HepG2 (cell line): ENCODE measurements around the gene CPZ. TPM values are rescaled to one million over a fixed set of nuclear protein-coding genes. Genes with fewer than 3 reads are reported as not detected.

Source experiments
- ATAC-seq: fragments of 200-7000 bp; cut with Tn5 transposase; 3 replicates; pipeline ENCODE4 v1.9.1; 2020; ENCODE audit warnings: mild to moderate bottlenecking, moderate library complexity
- BruUV-seq: library from RNA; stranded (reverse); fragments of 400-500 nt; replicated peaks from 2 replicates; lab custom pipeline; 2021; lab: Mats Ljungman, UMichigan
- CTCF ChIA-PET: fragments of 300-600 bp; formaldehyde crosslinking; extraction: SDS; loops from one replicate; lab custom pipeline; 2021; ENCODE audit warnings: low total read pairs, inconsistent platforms, low intra/inter-chr PET ratio; lab: Yijun Ruan, JAX
- POLR2A ChIA-PET: fragments of 350-600 bp; sonication (Branson Sonifier 250); formaldehyde crosslinking; loops from one replicate; lab custom pipeline; 2020; ENCODE audit warnings: antibody characterized with exemption, inconsistent platforms; lab: Yijun Ruan, JAX
- DNase-seq: peaks from one replicate; pipeline ENCODE4 v3.0.0-alpha.2; 2015; ENCODE audit warnings: low spot score
- FAIRE-seq: peaks from 3 replicates; lab custom pipeline; 2011; peaks lifted over from hg19 to GRCh38; lab: Jason Lieb, UNC
- H2AFZ ChIP-seq: one replicate; pipeline ENCODE4 v1.6.1; 2011; ENCODE audit warnings: low read length, inconsistent platforms
- H3K27ac ChIP-seq: fragments of 300-600 bp; 3 replicates; pipeline ENCODE4 v1.8.0; 2011; ENCODE audit warnings: mixed run types, mild to moderate bottlenecking, mixed read lengths, low read length, inconsistent platforms; ENCODE audit not compliant: insufficient read depth; ENCODE audit errors: extremely low read length
- H3K27me3 ChIP-seq, 2 experiments: fragments of 200-600 bp in 1 of 2; 2 replicates in 1 of 2; 3 replicates in 1 of 2; pipeline versions ENCODE4 v1.6.0 to v1.8.0; 2011; ENCODE audit warnings: low read length in 2 of 2, mild to moderate bottlenecking in 2 of 2, moderate library complexity in 2 of 2, inconsistent platforms in 1 of 2; ENCODE audit not compliant: insufficient read depth in 2 of 2, control insufficient read depth in 1 of 2
- H3K36me3 ChIP-seq, 2 experiments: fragments of 200-600 bp in 1 of 2; replicated peaks in 1 of 2; 2 replicates in 1 of 2; 3 replicates in 1 of 2; pipeline versions ENCODE4 v1.5.1 to v1.8.0; 2011; ENCODE audit warnings: low read length in 2 of 2, inconsistent platforms in 1 of 2; ENCODE audit not compliant: insufficient read depth in 2 of 2, control insufficient read depth in 1 of 2
- H3K4me1 ChIP-seq: 2 replicates; pipeline ENCODE4 v1.5.1; 2012; ENCODE audit warnings: low read length, inconsistent platforms; ENCODE audit not compliant: insufficient read depth
- H3K4me2 ChIP-seq: 2 replicates; pipeline ENCODE4 v1.6.0; 2011; ENCODE audit warnings: low read depth, low read length, inconsistent platforms
- H3K4me3 ChIP-seq, 3 experiments: fragments of 200-600 bp in 1 of 3; sonication (generic), shearing (Covaris generic) in 1 of 3; replicated peaks in 1 of 3; 2 replicates each; pipeline ENCODE4 v1.5.1; 2011 to 2016; ENCODE audit warnings: low read length in 3 of 3, inconsistent platforms in 2 of 3, low read depth in 2 of 3, mild to moderate bottlenecking in 2 of 3, control low read depth in 1 of 3, mixed read lengths in 1 of 3; ENCODE audit not compliant: insufficient read depth in 1 of 3
- H3K79me2 ChIP-seq: one replicate; pipeline ENCODE4 v1.6.1; 2011; ENCODE audit warnings: low read length, inconsistent platforms; ENCODE audit not compliant: insufficient read depth
- H3K9ac ChIP-seq: 2 replicates; pipeline ENCODE4 v1.6.0; 2011; ENCODE audit warnings: mild to moderate bottlenecking, low read depth, low read length, inconsistent platforms; ENCODE audit not compliant: insufficient read depth
- H3K9me3 ChIP-seq: 2 replicates; pipeline ENCODE4 v1.5.1; 2012; ENCODE audit warnings: mild to moderate bottlenecking, low read length
- H4K20me1 ChIP-seq: 2 replicates; pipeline ENCODE4 v1.6.0; 2011; ENCODE audit warnings: inconsistent platforms, mild to moderate bottlenecking, low read length, moderate library complexity; ENCODE audit not compliant: insufficient read depth
- AFF4 ChIP-seq: sonication (generic); formaldehyde crosslinking; IDR thresholded peaks from 2 replicates; pipeline ENCODE4 v1.4.0; 2020; ENCODE audit warnings: missing genetic modification reagents
- ARNTL ChIP-seq: sonication (generic); formaldehyde crosslinking; IDR thresholded peaks from 2 replicates; pipeline ENCODE4 v1.4.0; 2020; ENCODE audit warnings: mild to moderate bottlenecking, missing genetic modification reagents
- GTF3A ChIP-seq: sonication (generic); formaldehyde crosslinking; conservative IDR thresholded peaks from 2 replicates; pipeline ENCODE4 v1.4.0; 2020; ENCODE audit warnings: mild to moderate bottlenecking, missing genetic modification reagents
- GZF1 ChIP-seq: sonication (generic); formaldehyde crosslinking; IDR thresholded peaks from 2 replicates; pipeline ENCODE4 v1.5.1; 2020; ENCODE audit warnings: mild to moderate bottlenecking, missing genetic modification reagents
- HOXA5 ChIP-seq: sonication (generic); formaldehyde crosslinking; IDR thresholded peaks from 2 replicates; pipeline ENCODE4 v1.4.0; 2020; ENCODE audit warnings: missing genetic modification reagents
- ZBTB10 ChIP-seq: sonication (generic); formaldehyde crosslinking; IDR thresholded peaks from 2 replicates; pipeline ENCODE4 v1.4.0; 2020; ENCODE audit warnings: missing genetic modification reagents, borderline replicate concordance
- ZBTB42 ChIP-seq: sonication (generic); formaldehyde crosslinking; IDR thresholded peaks from 2 replicates; pipeline ENCODE4 v1.5.0; 2020; ENCODE audit warnings: mild to moderate bottlenecking, missing genetic modification reagents
- ZMYM2 ChIP-seq: sonication (generic); formaldehyde crosslinking; IDR thresholded peaks from 2 replicates; pipeline ENCODE4 v1.8.0; 2022; ENCODE audit warnings: mild to moderate bottlenecking, missing genetic modification reagents
- ZNF615 ChIP-seq: sonication (generic); formaldehyde crosslinking; IDR thresholded peaks from 2 replicates; pipeline ENCODE4 v1.5.0; 2020; ENCODE audit warnings: mild to moderate bottlenecking, missing genetic modification reagents, borderline replicate concordance
- ZNF780A ChIP-seq: sonication (generic); formaldehyde crosslinking; IDR thresholded peaks from 2 replicates; pipeline ENCODE4 v1.8.0; 2022; ENCODE audit warnings: mild to moderate bottlenecking, missing genetic modification reagents, moderate library complexity
- ZNF781 ChIP-seq: sonication (generic); formaldehyde crosslinking; IDR thresholded peaks from 2 replicates; pipeline ENCODE4 v1.5.1; 2020; ENCODE audit warnings: borderline replicate concordance, mild to moderate bottlenecking, missing genetic modification reagents; ENCODE audit errors: not compliant biosample characterization
- ZNF883 ChIP-seq: sonication (generic); formaldehyde crosslinking; IDR thresholded peaks from 2 replicates; pipeline ENCODE4 v1.5.1; 2020; ENCODE audit warnings: mild to moderate bottlenecking, missing genetic modification reagents; ENCODE audit errors: not compliant biosample characterization
- ZSCAN20 ChIP-seq: sonication (generic); formaldehyde crosslinking; IDR thresholded peaks from 2 replicates; pipeline ENCODE4 v1.4.0; 2020; ENCODE audit warnings: missing genetic modification reagents, mild to moderate bottlenecking, borderline replicate concordance
- WGBS: methylation state at CpG from one replicate; pipeline ENCODE4 v1.1.6; 2017; ENCODE audit warnings: low lambda C conversion rate; 5-methylcytosine and 5-hydroxymethylcytosine counted together
- in situ Hi-C: cut with HindIII; loops from 2 replicates; pipeline ENCODE4 v1.10.0; 2017; ENCODE audit warnings: low pct_unique_long_range_greater_than_20kb; ENCODE audit not compliant: extremely low pct_ligation_motif_present
- intact Hi-C: fragments of 100-400 bp; cut with micrococcal nuclease; formaldehyde crosslinking; loops from one replicate; pipeline ENCODE4 v1.10.0; 2022; ENCODE audit not compliant: unreplicated experiment
- polyA plus RNA-seq, 8 experiments: library from polyadenylated mRNA; depleted of rRNA in 3 of 8; stranded (reverse) in 7 of 8; unstranded in 1 of 8; fragments of >200 nt; fragmentation: Illumina TruSeq in 4 of 8; extraction: Trizol in 4 of 8; gene quantifications; 2 replicates each; pipeline versions ENCODE4 v1.2.1 to v1.2.3, GENCODE V29; 2011 to 2016; ENCODE audit warnings: low read depth in 4 of 8, missing spikeins in 1 of 8, mixed read lengths in 1 of 8; ENCODE audit not compliant: insufficient read depth in 1 of 8
- total RNA-seq, 5 experiments: library from RNA; depleted of rRNA; stranded (reverse); fragments of >200 nt; fragmentation: Illumina TruSeq; extraction: Trizol; gene quantifications; 2 replicates each; pipeline ENCODE4 v1.2.3, GENCODE V29; 2016; ENCODE audit warnings: low read depth in 1 of 5
- TF ChIP-seq, protein P1 (sequence below): sonication (generic); formaldehyde crosslinking; conservative IDR thresholded peaks from 2 replicates; pipeline ENCODE4 v1.4.0; 2020; ENCODE audit warnings: missing genetic modification reagents

The CPZ gene
- total and polyA plus RNA-seq, 2 of the 13 experiments (the other 11 are each of a cell fraction or from before 2014, with no cell fraction given): 0.58 to 0.61 TPM

GRCh38 chr4:8614365-8615193 lies 22.0 kb downstream of the CPZ start:
- no TSS peak for BruUV-seq
- Histone ChIP-seq H3K27ac (no peak overlapping the region), H2AFZ (no peak overlapping the region), H3K4me3 (no peak overlapping the region), H3K9ac (no peak overlapping the region), H3K4me1 (no peaks in the 10 kb centered on the region), H3K27me3 (peaks cover 16 to 72% of the 10 kb centered on the region in 2 experiments), H4K20me1 (no peaks in the 10 kb centered on the region), H3K9me3 (no peaks in the 10 kb centered on the region), H3K36me3 (no peaks in the 10 kb centered on the region), H3K79me2 (no peaks in the 10 kb centered on the region), H3K4me2 (no peak overlapping the region)
- ChIA-PET CTCF (no interaction called here), POLR2A (no interaction called here)
- ATAC-seq (no peak), DNase-seq (no peak), FAIRE-seq (no peak)
- intact Hi-C loops (no loop called here), in situ Hi-C loops (no loop called here)
- 18% methylated on average over 9 of the region's 22 CpGs for WGBS
- TF ChIP-seq ZNF780A (CRISPR knock-in tag): no peak
- no peak for TF ChIP-seq ZBTB42 (CRISPR knock-in tag)
- TF ChIP-seq HOXA5 (CRISPR knock-in tag): no peak
- TF ChIP-seq ZMYM2: no peak
- no peak for TF ChIP-seq ZSCAN20 (CRISPR knock-in tag)
- TF ChIP-seq GTF3A (CRISPR knock-in tag): no peak
- TF ChIP-seq ARNTL (CRISPR knock-in tag): no peak
- no peak for TF ChIP-seq ZNF883
- TF ChIP-seq ZNF615 (CRISPR knock-in tag): no peak
- no peak for TF ChIP-seq GZF1 (CRISPR knock-in tag)
- no peak for TF ChIP-seq AFF4 (CRISPR knock-in tag)
- no peak for TF ChIP-seq ZBTB10 (CRISPR knock-in tag)
- TF ChIP-seq, protein P1, sequence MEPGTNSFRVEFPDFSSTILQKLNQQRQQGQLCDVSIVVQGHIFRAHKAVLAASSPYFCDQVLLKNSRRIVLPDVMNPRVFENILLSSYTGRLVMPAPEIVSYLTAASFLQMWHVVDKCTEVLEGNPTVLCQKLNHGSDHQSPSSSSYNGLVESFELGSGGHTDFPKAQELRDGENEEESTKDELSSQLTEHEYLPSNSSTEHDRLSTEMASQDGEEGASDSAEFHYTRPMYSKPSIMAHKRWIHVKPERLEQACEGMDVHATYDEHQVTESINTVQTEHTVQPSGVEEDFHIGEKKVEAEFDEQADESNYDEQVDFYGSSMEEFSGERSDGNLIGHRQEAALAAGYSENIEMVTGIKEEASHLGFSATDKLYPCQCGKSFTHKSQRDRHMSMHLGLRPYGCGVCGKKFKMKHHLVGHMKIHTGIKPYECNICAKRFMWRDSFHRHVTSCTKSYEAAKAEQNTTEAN (CRISPR knock-in tag): no peak
- TF ChIP-seq ZNF781: no peak
